HG03097 (cell line): ENCODE results near the gene SLC16A6.
"Not testable (repeated sequence)": the region's sequence is repeated elsewhere in the genome, so short reads cannot be mapped to it uniquely, and the experiment has no call there.

Experiments
- ATAC-seq: cut with Tn5 transposase; IDR thresholded peaks from one replicate; pipeline ENCODE4 v1.9.1; 2021; ENCODE audit not compliant: unreplicated experiment, low FRiP score

The SLC16A6 gene

GRCh38 chr17:68290955-68291835, at the start of gene SLC16A6, which contains the start of gene ARSG:
Gene SLC16A6 (minus strand): TSS chr17:68291127. CDS start chr17:68278320, 12,807 bp downstream.
Gene ARSG (plus strand): TSS chr17:68291495. CDS start chr17:68307494, 15,999 bp downstream.
- peak; percentile 48 for ATAC-seq

DNA sequence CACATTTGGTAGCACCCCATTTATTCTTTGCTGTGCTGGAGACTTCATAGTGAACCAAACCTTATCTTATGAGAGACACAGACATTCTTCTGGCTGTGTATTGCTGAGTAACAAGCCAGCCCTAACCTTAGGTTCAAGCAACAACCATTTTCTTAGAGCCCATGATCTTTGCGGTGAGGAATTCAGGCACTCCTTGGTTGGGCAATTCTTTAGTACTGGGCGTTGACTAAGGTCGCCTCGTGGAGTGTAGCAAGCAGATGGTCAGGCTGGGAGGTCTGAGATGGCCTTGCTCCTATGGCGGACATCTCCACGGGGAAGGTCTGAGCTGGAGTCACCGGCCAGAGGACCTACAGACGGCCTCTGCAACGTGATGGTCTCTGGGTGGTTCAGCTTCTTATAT, 43.5 kb upstream of the SLC16A6 start:
- no peak for ATAC-seq

DNA sequence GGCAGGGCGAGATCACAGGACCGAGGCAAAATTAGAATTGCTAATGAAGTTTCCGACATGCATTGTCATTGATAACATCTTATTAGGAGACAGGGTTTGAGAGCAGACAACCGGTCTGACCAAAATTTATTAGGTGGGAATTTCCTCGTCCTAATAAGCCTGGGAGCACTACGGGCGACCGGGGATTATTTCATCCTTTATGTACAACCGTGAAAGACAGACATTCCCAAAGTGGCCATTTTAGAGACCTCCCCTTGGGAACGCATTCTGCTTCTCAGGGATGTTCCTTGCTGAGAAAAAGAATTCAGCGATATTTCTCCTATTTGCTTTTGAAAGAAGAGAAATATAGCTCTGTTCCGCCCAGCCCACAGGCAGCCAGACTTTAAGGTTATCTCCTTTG, 41.0 kb upstream of the SLC16A6 start:
- ATAC-seq, result not testable (repeated sequence)

DNA sequence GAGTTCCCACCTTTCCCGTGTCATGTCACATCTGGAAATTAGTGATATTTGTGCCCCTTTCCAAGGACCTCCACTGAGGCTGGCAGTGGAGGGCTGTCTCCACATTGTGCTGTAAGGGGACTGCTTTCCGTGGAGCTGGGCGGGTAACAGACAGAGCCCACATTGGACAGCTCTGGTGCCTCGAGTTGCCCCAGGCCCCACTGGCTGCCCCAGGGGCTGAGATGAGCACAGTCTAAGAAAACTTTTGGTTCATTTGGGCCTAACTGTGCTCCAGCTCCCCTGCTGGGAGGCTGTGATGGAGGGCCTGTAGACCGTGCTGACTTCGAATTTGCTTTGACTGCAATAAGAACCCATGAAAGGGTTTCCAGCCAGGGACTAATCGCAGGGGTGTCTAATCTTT, 38.4 kb upstream of the SLC16A6 start:
- no peak for ATAC-seq

- no peak for ATAC-seq
Observed at GRCh38 chr17:68328676-68329075, 37.7 kb upstream of the SLC16A6 start.

- no peak for ATAC-seq
Observed at GRCh38 chr17:68327823-68328557, 37.1 kb upstream of the SLC16A6 start.

GRCh38 chr17:68326681-68327080, 35.8 kb upstream of the SLC16A6 start:
- no peak for ATAC-seq

- ATAC-seq, result no peak
Observed at GRCh38 chr17:68325961-68326360, 35.0 kb upstream of the SLC16A6 start.

DNA sequence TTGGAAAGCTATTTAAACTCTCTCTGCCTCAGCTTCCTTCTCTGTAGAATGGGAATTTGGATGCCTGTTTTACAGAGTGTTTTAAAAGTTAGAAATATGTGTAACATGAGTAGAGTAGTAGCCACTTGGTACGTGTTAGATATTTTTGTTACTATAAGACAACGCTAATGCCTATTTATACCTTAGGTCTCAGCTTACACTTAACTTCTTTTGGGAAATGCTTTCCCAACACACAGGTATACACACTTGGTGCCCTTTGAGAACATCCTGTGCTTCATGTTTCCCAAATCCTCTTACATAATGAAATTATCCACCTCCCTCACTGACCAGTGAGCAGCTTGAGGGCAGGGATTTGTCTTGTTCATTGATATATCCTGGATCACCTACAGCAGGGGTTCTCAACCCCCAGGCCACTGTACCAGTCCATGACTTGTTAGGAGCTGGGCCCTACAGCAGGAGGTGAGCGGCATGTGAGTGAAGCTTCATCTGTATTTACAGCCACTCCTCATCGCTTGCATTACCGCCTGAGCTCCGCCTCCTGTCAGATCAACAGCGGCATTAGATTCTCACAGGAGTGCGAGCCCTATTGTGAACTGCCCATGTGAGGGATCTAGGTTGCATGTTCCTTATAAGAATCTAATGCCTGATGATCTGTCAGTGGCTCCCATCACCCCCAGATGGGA, 33.9 kb upstream of the SLC16A6 start:
- ATAC-seq, result no peak

DNA sequence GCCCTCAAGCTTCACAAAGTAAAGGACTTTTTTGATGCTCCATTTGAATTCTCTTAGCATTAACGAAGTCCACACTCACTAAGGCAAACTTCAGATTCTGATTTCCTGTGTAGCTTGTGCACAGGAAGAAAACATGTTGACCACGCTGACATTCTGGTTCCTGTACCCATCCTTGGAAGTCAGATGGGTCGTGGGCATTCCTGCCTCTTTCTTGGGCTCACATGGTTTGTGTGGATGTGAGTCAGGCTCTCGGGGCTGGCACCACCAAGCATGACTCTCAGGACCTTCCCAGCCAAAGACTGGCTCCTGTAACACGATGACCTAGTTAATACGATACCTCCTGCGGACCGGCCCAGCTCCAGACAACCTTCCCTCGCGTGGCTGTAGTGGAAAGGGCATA, 33.2 kb upstream of the SLC16A6 start:
- no peak for ATAC-seq

DNA sequence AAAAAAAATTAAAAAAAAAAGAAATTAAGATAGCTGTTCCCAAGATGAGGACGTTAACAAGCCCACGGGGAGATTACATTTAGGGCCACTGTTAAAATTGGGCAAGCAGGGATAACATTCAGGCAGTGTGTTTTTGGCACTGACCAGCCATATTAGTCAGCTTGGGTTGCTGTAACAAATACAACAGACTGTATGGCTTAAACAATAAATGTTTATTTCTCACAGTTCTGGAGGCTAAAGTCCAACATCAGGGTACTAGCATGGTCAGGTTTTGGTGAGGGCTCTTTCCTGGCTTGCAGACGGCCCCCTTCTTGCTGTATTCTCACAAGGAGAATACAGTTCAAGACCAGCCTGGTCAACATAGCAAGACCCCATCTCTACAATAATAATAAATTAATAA, 31.7 kb upstream of the SLC16A6 start:
- ATAC-seq, result no peak

- ATAC-seq, result no peak
Observed at GRCh38 chr17:68321556-68321954, 30.6 kb upstream of the SLC16A6 start.

GRCh38 chr17:68320943-68321555, 30.1 kb upstream of the SLC16A6 start:
- no peak for ATAC-seq

DNA sequence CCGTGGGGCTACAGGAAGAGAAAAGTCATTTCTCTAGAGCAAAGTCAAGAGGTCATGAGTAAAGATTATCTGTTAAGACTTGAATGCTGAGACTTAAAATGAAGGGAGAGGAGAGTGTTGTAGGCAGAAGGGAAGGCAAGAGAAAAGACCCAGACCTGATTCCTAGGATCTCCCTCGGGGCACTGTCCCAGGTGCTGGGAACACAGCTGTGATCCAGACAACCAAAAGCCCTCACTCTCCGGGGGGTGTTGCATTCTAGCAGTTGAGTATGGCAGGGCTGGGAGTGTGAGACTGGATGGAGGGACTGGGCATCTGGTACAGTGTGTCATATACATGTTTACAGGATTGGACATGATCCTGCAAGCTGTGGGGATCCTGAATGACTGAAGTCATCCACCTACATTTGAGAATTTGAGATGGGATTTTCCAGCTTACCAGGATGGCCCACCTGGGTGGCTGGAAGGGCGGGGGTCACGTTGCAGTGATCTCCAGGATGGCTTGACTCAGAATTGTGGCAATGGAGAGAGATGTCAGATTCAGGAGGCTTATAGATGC, 29.5 kb upstream of the SLC16A6 start:
- ATAC-seq, result no peak

DNA sequence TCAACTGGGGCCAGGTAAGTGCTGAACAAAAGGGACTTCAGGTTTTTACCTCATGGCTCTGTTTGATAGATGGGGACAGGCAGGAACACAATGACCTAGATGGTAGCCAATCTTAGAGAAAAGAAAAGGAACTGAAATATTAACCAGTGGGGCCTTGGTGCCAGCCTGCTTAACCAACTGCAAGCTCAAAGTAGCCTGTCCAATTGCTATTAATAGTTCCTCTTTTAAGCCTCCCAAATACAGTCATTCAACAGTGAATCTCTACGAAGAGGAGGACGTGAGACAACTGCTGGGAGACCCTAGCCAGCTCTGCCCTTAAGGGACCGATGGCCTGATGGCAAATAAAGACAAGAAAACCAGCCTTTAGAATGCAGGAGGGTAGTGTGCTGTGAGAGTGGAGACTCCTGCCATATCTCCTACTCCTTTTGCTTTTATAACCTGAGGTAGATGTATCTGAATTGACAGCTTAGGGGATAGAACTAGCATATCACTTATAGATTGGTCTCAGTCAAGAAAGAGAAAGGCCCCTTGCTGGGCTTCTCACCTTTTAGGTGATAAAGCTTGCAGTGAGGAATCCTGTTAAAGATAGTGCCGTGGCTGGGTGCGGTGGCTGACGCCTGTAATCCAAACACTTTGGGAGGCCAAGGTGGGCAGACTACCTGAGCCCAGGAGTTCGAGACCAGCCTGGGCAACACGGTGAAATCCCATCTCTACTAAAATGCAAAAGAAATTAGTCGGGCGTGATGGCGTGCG, 28.7 kb upstream of the SLC16A6 start:
- ATAC-seq, result no peak

GRCh38 chr17:68318103-68318991, 27.4 kb upstream of the SLC16A6 start:
- ATAC-seq, result no peak

GRCh38 chr17:68317458-68317857, 26.5 kb upstream of the SLC16A6 start:
- ATAC-seq, result no peak

GRCh38 chr17:68315930-68316329, 25.0 kb upstream of the SLC16A6 start:
- no peak for ATAC-seq
